ENCODE data around the gene HRC. TPM values are rescaled to one million over a fixed set of nuclear protein-coding genes. Genes with fewer than 3 reads are reported as not detected.
"Not testable (repeated sequence)": the region's sequence is repeated elsewhere in the genome, so short reads cannot be mapped to it uniquely, and the experiment has no call there.

HRC gene, protein sequence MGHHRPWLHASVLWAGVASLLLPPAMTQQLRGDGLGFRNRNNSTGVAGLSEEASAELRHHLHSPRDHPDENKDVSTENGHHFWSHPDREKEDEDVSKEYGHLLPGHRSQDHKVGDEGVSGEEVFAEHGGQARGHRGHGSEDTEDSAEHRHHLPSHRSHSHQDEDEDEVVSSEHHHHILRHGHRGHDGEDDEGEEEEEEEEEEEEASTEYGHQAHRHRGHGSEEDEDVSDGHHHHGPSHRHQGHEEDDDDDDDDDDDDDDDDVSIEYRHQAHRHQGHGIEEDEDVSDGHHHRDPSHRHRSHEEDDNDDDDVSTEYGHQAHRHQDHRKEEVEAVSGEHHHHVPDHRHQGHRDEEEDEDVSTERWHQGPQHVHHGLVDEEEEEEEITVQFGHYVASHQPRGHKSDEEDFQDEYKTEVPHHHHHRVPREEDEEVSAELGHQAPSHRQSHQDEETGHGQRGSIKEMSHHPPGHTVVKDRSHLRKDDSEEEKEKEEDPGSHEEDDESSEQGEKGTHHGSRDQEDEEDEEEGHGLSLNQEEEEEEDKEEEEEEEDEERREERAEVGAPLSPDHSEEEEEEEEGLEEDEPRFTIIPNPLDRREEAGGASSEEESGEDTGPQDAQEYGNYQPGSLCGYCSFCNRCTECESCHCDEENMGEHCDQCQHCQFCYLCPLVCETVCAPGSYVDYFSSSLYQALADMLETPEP
- total RNA-seq: not detected in 2 replicates

GRCh38 chr19:49155005-49155819 is at the start of gene HRC:
HRC (minus strand) TSS chr19:49155396; CDS start chr19:49155237, 159 bp downstream.
- no peak for DNase-seq (ENCODE audit: low read depth)

GRCh38 chr19:49201042-49201441 is 45.8 kb upstream of the HRC start:
- no peak for DNase-seq (ENCODE audit: low read depth)

GRCh38 chr19:49200238-49200862 is 45.2 kb upstream of the HRC start:
- no peak for DNase-seq (ENCODE audit: low read depth)

DNA sequence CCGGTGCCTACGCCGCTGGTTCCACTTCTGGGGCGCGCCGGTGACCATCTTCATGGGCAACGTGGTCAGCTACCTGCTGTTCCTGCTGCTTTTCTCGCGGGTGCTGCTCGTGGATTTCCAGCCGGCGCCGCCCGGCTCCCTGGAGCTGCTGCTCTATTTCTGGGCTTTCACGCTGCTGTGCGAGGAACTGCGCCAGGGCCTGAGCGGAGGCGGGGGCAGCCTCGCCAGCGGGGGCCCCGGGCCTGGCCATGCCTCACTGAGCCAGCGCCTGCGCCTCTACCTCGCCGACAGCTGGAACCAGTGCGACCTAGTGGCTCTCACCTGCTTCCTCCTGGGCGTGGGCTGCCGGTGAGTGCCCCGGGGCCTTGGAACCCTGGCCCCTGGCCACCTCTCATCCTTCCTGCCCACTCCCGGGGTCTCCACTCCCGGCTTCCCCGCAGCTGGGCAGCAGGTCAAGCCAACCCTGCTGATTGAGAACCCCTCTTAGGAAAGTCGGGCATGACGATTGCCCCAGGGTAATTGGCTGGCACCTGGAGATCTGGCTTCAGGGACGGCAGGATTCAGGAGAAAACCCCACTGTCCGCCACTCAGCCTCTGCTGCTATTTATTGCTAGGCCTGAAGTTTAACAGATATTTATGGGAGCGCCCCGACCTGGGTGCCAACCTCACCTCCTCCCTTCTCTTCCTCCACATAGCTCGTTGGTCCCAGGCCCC is 41.5 kb upstream of the HRC start:
- no peak for DNase-seq (ENCODE audit: low read depth)

GRCh38 chr19:49194408-49194807 is 39.2 kb upstream of the HRC start:
- DNase-seq (ENCODE audit: low read depth): no peak

DNA sequence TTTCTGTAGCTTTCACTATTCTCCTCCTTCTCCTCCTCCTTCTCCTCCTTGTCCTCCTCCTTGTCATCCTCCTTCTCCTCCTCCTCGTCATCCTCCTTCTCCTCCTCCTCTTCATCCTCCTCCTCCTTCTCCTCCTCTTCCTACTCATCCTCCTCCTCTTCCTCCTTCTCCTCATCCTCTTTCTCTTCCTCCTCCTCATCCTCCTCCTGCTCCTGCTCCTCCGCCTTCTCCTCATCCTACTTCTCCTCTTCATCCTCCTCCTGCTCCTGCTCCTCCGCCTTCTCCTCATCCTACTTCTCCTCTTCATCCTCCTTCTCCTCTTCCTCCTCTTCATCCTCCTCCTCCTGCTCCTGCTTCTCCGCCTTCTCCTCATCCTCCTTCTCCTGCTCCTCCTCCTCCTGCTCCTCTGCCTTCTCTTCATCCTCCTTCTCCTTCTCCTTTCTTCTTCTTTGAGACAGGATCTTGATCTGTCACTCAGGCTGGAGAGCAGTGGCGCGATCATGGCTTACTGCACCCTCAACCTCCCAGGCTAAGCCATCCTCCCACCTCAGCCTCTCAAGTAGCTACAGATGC is 38.7 kb upstream of the HRC start:
- DNase-seq (ENCODE audit: low read depth): no peak

DNA sequence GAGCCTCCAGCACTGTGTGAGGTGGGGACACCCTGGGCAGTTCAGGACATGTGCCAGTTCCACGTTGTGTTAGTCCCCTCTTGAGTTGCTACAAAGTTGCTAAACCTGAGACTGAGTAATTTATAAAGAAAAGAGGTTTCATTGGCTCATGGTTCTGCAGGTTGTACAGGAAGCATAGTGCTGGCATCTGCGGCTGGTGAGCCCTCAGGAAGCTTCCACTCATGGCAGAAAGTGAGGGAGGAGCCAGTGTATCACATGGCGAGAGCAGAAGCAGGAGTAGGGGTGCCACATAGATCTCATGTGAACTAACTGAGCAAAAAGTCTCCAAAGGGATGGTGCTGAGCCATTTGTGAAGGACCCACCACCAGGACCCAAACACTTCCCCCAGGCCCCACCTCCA is 35.6 kb upstream of the HRC start:
- no peak for DNase-seq (ENCODE audit: low read depth)

DNA sequence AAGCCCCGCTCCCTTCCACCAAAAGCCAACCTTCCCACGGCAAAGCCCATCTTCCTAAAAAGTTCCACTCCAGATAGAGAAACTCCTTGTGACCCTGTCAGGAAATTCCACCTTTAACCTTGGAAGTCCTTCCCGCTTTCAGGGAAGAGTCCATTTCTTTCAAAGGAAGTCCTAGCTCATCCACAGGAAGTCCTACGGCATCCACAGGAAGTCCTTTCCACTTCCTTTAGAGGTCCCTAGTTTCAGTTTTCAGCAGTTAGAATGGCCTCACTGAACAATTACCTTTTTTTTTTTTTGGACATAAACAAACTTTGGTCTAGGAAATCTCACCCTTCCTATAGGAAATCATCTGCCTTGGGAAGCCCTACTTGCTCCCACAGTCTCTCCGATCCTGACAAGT is 34.1 kb upstream of the HRC start:
- DNase-seq (ENCODE audit: low read depth): no peak

DNA sequence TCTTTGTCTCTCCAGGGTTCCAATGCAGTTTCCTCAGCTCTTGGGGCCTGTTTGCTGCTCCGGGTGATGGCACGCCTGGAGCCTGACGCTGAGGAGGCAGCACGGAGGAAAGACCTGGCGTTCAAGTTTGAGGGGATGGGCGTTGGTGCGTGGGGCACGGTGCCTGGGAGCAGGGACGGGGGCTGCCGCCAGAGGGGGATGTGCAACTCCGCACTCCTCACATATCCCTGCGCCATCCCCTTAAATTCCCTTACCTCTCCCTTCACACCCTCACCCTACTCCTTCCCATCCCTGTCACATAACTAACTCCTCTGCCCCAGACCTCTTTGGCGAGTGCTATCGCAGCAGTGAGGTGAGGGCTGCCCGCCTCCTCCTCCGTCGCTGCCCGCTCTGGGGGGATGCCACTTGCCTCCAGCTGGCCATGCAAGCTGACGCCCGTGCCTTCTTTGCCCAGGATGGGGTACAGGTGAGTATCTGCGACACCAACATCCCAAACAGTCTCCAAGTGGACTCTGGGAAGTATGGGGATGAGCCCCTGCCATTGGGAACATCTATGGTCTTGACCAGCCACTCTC is 33.5 kb upstream of the HRC start:
- DNase-seq (ENCODE audit: low read depth): no peak

DNA sequence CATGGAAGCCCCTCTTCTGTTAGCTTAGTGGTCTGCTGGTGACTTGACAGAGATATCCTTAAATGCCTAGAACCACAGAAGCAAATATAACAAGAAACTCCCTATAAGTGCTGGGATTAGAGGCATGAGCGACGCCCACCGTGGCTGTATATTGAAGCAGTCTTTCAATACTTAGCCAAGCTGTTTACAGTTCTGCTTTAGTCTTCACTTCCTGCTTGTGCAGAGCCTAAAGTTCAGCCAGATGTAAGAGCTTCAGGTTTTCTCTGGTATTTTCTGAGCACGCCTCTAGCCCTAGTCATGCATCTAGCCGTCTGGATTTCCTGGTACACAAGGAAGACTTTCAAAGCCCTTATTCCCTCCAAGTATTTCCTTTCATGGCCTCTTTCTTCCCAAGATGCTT is 30.9 kb upstream of the HRC start:
- no peak for DNase-seq (ENCODE audit: low read depth)

DNA sequence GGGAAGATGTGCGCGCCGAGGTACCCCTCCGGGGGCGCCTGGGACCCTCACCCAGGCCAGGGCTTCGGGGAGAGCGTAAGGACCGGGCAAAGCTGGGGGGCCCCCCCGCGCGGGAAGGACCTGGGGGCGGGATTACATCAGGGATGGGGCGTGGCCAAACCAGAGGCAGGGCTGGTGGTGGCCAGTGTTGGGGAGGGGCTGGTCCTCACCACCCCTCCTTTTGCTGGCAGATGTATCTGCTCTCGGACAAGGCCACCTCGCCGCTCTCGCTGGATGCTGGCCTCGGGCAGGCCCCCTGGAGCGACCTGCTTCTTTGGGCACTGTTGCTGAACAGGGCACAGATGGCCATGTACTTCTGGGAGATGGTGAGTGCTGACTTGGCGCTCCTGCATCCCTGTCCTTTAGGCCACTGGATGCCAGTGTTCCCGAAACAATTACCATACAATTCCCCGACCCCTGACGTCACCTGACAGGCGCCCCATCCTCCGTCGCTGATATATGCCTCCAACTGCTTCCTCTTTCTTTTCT is 27.7 kb upstream of the HRC start:
- no peak for DNase-seq (ENCODE audit: low read depth)

DNA sequence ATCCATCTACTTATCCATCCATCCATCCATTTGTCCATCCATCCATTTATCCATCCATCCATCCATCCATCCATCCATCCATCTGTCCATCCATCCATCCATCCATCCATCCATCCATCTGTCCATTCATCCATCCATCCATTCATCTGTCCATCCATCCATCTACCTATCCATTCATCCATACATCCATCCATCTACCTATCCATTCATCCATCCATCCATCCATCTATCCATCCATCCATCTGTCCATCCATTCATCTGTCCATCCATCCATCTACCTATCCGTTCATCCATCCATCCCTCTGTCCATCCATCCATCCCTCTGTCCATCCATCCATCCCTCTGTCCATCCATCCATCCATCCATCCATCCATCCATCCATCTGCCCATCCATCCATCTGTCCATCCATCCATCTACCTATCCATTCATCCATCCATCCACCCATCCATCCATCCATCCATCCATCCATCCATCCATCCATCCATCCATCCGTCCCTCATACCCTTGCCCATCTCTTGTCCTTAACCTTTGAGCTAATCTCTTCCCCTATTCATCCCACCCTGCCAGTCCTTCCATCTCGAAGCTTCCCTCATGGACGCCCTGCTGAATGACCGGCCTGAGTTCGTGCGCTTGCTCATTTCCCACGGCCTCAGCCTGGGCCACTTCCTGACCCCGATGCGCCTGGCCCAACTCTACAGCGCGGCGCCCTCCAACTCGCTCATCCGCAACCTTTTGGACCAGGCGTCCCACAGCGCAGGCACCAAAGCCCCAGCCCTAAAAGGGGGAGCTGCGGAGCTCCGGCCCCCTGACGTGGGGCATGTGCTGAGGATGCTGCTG is 27.0 kb upstream of the HRC start:
- not testable (repeated sequence) for DNase-seq (ENCODE audit: low read depth)

DNA sequence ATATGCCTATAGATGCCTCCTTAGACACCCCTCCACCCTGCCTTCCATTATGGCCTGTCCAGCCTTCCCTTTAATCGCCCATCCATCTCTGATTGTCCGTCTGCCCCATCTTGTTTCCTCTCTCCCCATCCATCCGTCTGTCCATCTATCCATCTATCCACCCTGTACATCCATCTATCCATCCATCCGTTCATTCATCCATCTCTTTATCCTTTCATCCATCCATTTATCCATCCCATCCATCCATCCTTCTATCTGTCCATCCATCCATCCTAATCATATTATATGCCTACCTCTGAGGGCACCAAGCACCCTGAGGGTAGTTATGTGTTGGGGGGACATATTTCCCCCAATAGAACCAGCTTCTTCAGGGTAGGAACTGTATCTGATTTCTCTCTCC is 25.5 kb upstream of the HRC start:
- DNase-seq (ENCODE audit: low read depth): no peak

GRCh38 chr19:49173198-49173597 is 18.0 kb upstream of the HRC start:
- no peak for DNase-seq (ENCODE audit: low read depth)

- DNase-seq (ENCODE audit: low read depth): no peak
Measured at GRCh38 chr19:49168421-49168820, 13.2 kb upstream of the HRC start.

DNA sequence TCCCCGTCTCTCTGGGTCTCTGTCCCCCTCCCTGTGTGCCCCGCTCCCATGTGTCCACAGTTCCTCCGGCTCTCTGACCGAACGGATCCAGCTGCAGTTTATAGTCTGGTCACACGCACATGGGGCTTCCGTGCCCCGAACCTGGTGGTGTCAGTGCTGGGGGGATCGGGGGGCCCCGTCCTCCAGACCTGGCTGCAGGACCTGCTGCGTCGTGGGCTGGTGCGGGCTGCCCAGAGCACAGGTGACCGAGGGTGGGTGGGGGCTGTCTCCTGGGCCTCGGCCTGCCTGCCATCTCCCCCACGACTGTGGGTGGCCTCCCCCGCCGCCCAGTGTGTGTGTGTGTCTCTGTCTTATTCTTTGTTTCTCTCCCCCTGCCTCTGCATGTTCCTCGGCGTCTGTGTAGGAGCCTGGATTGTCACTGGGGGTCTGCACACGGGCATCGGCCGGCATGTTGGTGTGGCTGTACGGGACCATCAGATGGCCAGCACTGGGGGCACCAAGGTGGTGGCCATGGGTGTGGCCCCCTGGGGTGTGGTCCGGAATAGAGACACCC is 12.7 kb upstream of the HRC start:
- no peak for DNase-seq (ENCODE audit: low read depth)

DNA sequence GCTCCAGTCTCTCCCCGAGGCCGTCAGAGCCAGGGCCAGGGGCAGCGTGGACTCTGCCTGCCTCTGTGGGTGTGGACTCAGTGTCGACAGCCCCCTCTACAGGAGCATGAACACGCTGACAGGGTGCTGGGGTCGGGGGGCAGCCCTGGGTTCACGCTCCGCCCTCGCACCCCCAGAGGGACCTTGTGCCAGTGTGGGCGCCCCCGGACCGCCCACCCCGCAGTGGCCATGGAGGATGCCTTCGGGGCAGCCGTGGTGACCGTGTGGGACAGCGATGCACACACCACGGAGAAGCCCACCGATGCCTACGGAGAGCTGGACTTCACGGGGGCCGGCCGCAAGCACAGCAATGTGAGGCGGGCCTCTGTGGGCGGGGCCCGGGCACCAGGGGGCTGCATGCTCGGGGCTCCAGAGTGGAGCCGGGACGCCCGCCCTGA is 10.7 kb upstream of the HRC start:
- DNase-seq (ENCODE audit: low read depth): no peak

DNA sequence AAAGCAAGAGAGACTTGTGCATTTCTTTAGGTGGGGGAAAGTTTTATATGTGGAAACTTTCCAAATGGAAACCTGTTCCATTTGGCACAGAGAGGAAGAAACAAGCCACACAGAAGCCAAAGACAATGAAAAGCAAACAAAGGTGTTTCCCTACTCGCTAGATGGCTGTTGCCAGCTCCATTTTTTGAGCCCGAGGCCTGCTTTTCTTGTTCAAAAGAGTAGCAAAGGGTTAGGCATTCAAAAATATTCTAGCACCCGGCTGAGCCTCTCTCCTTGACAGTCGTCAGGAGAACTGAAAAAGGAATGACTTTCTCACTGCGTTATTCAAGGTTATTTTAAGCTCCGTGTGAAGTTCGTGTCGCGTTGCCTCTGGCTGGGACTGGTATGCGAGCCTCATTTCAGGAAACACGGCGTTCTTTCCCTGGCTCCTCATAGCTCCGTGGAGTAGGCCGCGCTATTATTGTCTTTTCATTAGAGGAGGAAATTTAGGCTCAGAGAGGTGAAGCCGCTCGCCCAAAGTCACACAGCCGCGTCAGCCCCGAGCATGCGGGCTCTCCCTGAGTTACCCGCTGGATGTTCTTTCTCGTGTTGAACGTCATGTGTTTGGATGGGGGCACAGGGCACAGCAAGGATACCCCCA is 10.0 kb upstream of the HRC start:
- DNase-seq (ENCODE audit: low read depth): peak; percentile 10

GRCh38 chr19:49161987-49162386 is 6.8 kb upstream of the HRC start:
- no peak for DNase-seq (ENCODE audit: low read depth)

All from renal cortical epithelial cell (primary cell).